SKM-1 (cell line): ENCODE data around the gene PAK5.

ENCODE experiments used
- DNase-seq: peaks from one replicate; lab custom pipeline; 2025; ENCODE audit not compliant: unreplicated experiment; lab: John Stamatoyannopoulos, UW

Gene PAK5

DNA sequence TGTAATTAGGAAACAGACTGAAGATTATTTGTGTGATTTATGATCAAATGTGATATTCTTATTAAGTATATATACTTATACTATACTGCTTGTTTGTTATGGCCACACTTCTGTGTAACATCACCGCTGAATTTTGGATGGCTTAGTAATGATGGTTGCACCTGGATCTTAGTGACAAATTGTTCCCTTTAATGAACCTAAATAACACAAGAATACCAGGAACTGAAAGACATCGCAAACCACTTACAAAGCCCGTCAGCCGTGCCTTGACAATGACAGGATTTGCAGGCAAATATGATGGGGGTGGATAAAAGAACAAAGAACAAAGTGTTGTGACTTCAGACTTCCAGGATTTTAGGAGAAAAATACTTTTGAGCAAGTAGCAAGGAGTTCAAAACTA lies 257.4 kb downstream of the PAK5 start:
- DNase-seq, result no peak

DNA sequence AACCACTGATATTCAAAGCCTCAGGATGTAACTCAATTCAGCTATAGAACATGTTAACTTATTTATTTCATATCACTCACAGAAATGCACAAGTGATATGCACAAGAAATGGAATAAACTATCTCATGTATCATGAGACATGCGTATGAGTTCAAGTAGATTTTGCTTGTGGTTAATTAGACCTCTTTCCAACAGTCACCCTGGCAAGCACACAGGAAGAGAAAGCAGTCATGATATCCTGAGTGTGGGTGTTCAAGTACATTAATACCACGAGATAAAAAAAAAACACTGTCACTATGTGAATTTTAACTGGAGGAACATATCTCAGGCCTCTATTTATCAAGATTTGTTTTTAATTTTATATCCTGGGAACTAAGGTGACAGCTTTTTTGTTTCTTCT lies 260.3 kb downstream of the PAK5 start:
- DNase-seq, result no peak

DNA sequence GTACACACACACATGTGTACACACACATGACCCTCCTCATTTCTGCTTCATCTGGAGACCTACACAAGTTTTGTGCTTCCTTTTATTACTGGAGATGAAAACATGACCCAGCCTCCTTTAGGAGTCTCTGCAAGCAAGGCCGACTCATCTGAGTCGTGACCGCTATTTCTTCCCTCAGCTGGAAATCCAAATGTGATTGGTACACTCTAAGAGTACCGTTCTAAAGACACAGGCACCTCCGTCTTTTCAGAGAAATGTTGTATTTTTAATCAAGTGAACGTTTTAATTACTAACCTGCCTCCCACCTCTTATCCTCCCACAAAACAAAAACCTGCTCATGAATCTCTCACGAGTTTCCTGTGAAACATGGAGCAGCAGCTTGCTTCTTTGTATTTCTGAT lies 261.5 kb downstream of the PAK5 start:
- DNase-seq, result no peak

DNA sequence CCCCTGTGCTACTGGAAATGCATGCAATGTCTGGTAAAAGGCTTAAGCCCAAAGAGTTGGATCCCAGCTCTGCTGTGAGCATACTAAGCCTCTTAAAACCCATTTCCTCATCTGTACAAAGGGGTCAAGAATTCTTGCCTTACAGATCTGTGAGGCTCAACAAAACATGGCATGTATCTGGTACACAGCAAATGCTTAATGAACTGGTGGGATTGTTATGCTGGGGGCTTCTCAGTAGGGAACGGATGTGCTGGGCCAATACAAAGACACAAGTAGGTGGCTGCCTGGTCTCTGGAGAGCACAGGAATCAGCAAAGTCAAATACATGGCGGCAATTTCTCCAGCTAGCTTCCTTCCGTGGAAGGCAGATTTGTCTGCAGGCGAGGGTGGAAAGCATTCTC lies 262.2 kb downstream of the PAK5 start:
- DNase-seq, result no peak

DNA sequence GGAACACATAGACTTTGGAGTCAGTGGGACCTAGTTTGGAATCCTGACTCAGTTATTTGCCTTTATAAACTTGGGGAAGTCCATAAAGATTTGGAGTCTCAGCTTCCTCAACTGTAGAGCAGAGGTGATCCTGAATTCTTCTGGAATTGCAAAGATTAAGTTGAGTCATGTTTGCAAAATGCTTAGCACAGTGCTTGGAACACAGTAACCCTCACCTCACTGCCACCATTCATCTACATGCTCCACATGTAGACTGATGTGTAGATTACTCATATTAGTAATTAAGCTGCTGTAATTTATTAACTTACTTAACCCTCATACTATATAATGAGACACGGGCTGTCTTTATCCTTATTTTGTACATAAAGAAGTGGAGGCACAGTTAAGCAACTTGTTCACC lies 263.0 kb downstream of the PAK5 start:
- DNase-seq, result no peak

DNA sequence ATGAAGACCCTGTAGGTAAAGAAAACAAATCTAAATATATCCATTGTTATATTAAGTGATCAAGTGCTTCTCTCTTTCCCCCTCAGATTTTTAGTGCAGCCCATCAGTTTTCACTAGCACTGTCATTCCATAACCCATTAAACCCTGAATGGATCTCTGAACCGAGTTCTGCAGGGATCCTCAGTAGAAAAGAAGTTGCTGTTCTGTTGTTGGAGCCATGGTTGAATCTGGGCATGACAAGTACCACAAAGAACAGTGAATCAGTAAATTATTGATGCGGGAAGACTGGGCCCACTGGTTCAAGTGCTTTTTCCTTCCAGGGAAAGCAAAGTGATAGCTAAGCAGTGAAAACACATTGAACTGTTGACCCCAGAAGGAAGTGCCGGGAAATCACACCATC lies 264.1 kb downstream of the PAK5 start:
- DNase-seq, result no peak

DNA sequence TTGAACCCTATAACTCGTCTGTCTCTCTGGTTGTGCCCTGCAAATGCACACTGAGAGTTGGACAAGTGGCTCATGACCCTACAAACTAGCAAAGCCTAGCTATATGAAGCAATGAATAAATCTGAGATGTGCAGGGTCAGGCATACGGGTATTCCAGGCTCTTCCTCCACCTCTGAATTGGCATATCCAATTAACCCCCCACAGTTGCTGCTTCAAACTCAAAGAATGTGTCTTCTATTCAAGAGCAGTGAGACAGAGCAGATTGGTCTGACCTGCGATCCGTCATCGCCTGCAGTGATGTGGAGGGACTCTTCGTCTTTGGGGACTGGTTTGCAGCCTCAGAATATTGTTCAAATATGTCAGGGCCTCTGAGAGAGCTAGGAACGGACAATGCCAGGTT lies 264.7 kb downstream of the PAK5 start:
- no peak for DNase-seq

DNA sequence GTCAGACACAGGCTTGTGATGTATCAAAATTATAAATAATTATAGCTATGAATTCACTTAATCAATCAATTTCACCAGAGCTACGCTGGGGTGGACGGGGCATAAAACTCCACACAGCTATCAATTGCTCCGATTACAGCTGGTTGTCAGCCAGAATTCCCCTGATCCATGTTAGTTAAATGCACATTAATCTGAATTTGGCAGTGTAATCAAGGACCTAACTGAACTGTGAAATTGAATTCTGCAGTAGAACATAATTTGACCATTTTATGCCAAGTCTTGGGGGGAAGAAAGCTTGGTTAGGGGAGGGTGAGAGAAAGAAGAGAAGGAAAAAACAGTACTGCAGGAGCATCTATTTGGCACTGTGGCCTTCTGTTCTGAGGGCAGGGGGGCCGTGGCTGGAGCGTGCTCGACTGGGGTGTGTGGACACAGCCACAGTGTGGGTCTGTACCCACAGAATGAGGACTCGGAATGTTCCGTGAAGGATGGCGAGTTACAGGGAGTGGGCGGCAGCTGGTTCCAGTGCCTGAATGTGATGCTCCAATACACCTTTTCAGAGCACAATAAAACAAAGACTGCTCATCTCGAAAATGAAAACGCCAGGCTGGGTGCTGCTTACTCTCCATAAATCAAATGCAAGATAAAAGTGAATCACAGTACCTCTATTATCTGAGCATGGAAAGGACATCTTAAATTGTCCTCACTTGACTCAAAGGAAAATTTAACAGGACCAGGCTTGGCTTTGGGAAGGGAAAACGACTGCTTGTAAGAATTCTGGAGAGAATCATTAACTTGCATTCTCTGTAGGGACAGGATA lies 265.3 kb downstream of the PAK5 start:
- no peak for DNase-seq

DNA sequence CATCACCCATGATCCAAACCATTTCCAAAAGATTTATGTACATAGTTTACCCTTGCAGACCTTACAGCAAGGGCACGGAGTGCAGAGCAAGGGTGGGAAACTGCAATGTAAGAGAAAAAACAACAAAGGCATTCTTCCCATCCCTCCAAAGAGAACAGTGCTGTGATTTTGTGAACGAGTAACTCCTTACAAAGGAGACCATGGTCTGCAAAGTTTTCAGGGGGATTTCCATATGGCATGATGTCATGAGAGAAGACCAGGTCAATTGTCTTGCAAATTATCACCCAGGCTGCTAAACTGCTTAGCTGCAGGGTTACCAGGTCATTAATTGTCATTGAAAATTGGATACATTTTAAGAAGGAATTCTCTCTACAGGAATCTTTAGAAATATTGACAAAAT lies 266.2 kb downstream of the PAK5 start:
- DNase-seq, result no peak

DNA sequence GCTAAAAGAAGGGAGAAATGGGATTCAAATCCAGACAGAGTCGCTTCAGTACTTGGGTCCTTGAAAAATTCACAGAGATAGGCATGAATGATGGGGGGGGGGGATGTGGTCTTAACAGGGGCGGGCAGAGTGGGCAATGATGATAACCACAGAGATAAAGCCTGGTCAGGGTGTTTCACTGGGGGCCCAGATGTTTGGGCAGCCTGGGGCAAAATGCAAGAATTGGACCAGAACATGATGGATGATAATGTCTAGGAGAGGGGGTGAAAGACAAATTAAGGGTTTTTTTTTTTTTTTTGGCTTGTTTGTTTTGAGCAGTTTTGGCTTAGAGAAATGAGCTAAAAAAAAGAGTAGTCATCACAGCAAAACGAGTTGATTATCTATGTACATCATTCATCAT lies 267.1 kb downstream of the PAK5 start:
- DNase-seq, result no peak

DNA sequence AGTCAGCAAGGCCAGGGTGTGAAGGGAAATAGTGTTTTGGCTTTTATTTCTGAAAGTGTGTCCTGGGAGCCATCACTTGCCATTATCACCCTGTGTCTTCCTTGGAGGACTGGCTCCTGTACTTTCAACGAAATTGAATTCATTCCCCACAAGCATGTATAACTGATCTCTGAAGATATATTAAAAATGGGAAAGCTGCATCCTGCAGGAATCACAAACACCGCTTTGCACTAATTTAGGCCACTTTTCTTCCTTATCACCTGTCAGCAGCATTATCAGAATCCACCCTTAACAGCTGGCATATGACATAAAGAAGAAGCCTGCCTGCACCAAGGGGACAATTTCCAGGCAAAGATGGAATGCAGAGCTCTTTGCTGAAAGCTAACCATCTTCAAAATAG lies 268.3 kb downstream of the PAK5 start:
- DNase-seq, result no peak

DNA sequence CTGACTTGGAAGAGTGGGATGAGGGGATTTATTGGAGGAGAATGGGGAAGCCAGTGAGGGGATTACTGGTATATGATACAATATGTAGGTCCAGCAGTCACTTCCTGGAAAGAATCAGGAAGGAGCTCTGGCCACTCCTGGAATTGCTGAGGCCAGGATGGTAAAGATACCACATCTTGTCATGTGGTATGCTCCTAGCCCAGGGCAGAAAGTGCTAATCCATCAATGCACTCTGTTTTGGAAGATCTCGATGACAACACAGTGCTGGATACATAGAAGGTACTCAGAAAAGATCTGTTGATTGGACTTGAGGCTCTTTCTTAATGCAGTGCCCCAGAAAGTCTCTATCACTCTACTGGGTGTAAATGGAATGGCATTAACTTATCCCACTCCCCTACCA lies 271.9 kb downstream of the PAK5 start:
- DNase-seq, result no peak

DNA sequence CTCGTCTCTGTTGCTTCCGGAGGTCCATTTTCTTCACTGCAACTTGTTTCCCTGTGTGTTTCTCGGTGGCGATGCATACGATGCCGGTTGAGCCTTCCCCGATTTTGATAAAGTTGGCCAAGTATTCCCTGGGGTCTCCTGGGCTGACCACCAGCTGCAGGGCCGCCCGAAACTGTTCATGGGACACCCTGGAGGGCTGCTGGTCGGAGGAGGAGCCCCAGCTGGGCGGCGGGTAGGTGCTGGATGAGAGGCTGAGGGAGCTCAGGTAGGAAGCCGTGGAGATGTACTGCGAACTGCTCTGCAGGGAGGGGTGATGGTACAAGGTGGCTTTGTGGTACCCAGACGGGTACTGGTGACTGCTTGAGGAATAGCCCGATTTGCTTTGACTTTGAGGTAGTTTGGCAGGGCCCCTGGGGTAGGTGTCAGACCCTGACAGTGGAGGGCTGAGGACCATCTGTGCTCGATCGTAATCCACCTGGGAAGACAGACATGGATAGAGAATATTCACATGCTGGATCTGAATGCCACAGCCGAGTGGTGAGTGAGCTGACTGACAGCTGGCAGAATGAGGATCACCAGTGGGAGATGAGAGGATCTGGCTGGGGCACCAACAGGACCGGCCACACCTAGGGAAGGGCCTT lies 272.8 kb downstream of the PAK5 start:
- no peak for DNase-seq

DNA sequence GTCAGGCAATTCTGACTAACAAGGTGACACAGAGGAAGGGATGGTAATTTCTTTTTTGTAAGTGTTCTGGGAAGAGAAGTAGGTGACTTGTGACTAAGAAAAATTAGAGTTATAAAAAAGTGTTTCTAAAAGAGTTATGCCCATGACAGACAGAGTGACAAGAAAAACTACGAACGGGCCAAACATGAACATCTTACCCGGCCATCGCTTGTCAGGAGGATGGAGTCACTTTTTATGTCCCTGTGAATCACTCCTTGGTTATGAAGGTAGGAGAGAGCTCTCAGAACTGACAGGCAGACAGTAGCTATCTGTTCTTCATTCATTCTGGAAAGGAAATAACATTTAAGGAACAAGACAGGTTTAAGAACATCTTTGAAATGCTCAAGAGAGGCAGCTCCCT lies 281.5 kb downstream of the PAK5 start:
- DNase-seq, result no peak

DNA sequence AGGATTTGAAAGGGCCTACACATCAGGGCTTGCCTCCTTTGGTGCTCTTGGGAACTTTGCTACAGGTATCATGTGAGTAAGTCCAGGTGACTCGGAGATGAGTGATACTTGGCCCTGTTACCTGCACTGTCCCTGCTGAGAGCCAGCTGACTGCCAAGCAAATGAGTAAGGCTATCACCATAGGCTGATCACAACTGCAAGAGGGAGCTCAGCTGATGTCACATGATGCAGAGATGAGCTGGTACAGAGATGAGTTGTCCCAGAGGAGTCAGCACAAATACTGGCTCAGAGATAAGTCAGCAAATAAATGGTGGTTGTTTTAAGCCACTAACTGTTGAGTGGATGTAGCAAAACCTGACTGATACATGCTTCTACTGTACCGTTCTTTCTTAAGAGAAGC lies 283.1 kb downstream of the PAK5 start:
- no peak for DNase-seq

DNA sequence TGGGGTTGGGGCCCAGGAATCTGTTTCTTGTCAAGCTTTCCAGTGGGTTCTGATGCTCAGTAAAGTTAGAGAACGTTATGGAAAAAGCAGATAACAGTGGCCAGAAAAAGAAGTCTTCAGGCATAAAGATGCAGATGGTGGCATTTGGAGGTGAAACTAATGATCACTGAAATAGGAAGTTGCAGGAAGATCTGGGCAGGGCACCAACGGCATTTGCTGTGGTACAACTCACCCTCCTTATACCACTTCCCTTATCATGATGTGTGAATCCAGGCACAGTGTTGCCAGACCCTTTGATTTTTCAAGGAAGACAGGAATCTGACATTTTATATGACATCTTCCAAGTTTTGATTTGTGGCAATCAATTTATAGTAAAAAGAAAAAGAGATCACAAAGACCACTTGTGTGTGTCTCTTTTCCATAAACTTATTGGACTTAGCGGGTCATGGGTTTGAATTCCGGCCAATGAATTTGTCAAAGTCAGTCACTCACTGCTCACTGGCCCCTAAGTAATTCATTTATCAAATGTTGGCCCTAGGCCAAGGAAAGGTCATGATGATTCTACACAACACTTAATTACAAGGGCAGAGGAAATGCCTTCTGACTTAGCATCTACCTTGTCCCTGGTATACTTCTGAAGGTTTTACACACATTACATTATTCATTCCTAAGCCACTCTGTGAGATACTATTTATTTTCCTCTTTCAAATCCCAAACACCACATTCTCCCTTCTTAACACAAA lies 286.9 kb downstream of the PAK5 start:
- no peak for DNase-seq

DNA sequence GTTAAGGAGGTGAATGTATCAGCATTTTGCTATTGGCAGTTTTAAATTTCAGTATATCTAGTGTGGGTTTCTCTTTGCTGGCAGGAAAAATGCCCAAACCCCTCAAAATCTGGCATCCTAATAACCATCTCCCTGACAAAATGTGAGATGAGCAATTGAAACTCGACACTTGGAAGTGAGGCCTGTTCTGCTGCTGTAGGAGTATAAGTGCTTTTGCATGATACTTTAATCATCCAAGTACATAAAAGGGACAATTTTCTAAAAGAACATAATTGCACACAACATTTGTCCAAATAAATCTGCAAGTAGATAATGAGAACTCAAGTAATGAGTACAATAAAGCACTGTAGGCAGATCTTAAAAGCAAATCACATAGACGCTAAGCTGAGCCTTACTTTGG lies 288.0 kb downstream of the PAK5 start:
- DNase-seq, result no peak

DNA sequence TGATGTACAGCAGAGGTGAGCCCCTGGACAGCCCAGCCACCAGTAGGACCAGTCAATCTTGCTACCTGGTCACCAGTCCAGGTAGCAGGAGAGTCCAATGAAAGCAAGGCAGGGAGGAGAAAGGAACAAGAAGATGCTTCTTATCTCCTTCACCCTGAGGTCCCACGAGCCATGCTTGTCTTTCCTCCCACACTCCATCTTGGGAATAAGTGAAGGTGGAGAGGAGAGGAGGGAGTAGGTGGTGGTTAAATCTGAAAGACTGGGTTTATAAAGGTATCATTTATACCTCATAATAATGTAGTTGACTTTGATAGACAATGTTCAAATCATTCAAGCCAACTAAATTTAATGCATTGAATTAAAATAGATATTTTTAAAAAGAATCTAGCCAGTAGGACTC lies 288.6 kb downstream of the PAK5 start:
- DNase-seq, result no peak

DNA sequence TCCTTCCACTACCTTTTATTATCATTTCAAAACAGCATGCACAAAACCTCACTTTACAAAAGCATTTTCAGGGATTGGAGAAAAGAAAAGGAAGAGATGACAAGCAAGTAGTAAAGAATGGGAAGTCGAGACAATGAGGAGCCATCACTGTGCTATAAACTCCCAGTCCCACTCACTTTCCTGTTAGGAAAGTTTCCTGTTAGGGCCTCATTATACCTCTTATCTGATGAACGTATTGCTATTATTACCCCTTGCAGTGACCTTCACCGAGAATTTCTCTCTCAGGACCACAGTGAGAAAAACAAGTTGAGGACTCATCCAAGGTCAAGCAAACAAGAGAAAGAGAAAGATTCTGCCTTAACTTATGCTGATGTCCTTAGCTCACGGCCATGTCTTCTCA lies 295.7 kb downstream of the PAK5 start:
- no peak for DNase-seq

DNA sequence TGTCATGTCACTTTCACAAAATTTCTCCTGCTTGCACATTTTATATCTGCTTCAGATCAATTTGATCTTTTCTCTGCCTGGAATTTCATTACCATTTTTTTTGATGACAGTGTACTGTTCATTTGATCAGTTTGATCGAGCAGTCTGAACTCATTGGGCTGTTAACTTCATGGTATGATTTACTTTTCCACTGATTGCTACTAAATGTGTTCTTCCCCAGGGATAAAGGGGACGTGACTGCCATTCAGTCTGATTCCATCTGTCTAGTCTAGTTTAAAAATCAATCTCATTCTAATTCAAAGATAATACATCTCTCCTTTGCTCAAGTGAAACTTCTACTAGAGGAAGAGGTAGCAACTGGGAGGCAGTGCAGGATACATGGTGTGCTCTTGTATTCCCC lies 303.4 kb downstream of the PAK5 start:
- DNase-seq, result no peak

DNA sequence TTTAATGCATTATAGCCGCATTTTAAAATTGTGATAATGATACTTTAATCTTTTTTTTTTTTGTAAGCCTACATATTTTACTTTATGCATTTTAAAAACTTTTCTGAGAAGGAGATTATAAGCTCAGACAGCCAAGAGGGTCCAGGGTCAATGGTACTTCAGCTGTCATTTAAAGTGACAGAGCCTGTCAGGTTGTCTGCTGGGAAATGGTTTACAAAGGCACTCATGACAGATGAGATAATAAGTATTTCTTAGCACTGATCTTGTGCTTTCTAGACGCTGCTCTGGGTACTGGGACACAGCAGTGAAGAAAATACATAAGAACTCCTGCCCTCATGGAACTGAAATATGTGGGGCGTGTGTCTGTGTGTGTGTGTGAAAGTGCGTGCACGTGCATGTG lies 304.9 kb downstream of the PAK5 start:
- no peak for DNase-seq
